Measurements from ENCODE around the gene NFIA. TPM values are rescaled to one million over a fixed set of nuclear protein-coding genes. Genes with fewer than 3 reads are reported as not detected.

NFIA gene
- total and polyA plus RNA-seq, 2 donors (not counting 1 experiment from before 2014, with no cell fraction given) = 0.28 to 0.54 TPM

DNA sequence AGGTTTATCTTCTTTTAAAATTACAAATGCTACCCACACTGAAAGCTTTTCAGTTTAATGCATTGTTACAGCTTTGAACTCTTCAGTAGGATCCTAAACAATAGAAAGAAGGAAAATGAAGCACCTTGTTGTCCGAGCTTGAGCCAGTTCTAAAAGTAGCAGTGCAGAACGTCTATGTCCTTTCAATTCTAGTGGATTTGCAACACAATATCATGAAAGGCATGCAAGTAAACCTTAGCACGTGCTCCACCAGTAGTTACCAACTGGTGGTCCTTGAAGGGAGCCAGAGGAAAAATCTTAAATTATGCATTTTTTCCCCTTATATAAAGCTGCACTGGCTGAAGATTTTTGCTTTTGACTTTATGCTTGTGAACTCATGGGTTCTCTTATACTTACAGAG is 208.2 kb downstream of the NFIA start:
- Histone ChIP-seq H3K9ac (ENCODE audit: low read length) (no peak overlapping the region), H3K79me2 (ENCODE audit: control insufficient read depth, insufficient read depth, low read length) (no peaks in the 10 kb centered on the region), H3K27me3 (replicated peaks in 1 of 4; ENCODE audit: control extremely low read depth in 1 of 4, control insufficient read depth in 3 of 4, insufficient read depth in 4 of 4, low read length in 3 of 4) (no peaks in the 10 kb centered on the region), H3K9me3 (ENCODE audit: control extremely low read depth in 1 of 3, control insufficient read depth in 2 of 3, insufficient read depth in 1 of 3, low read length in 2 of 3) (no peaks in the 10 kb centered on the region), H3K27ac (ENCODE audit: low read length in 2 of 2) (no peak overlapping the region), H2AFZ (ENCODE audit: insufficient read depth, low read depth, low read length, poor library complexity, severe bottlenecking) (no peak overlapping the region), H4K20me1 (ENCODE audit: control insufficient read depth, insufficient read depth, low read length, poor library complexity, severe bottlenecking) (no peaks in the 10 kb centered on the region), H3K36me3 (replicated peaks in 1 of 2; ENCODE audit: control extremely low read depth in 1 of 2, control insufficient read depth in 1 of 2, extremely low read depth in 1 of 2, insufficient read depth in 2 of 2, low read length in 1 of 2) (no peaks in the 10 kb centered on the region), H3K4me3 (ENCODE audit: control extremely low read depth in 1 of 5, extremely low read depth in 1 of 5, insufficient read depth in 1 of 5, low read depth in 2 of 5, low read length in 4 of 5) (no peak overlapping the region), H3K4me1 (ENCODE audit: control insufficient read depth in 2 of 2, insufficient read depth in 2 of 2, low read length in 2 of 2) (no peaks in the 10 kb centered on the region), H3K4me2 (replicated peaks; ENCODE audit: low read depth, low read length, poor library complexity, severe bottlenecking) (no peak overlapping the region)
- intact Hi-C loops (cut with micrococcal nuclease) = no loop called here
- Mint-ChIP-seq H3K9me3 (ENCODE audit: insufficient read depth) (no peaks in the 10 kb centered on the region), H3K27me3 (peaks cover 17% of the 10 kb centered on the region), H3K4me3 (no peak overlapping the region), H3K4me1 (no peaks in the 10 kb centered on the region), H3K27ac (no peak overlapping the region)
- TF ChIP-seq EZH2 (IDR thresholded peaks at IDR 0.05; ENCODE audit: borderline replicate concordance, insufficient read depth, low read depth, low read length, poor library complexity, severe bottlenecking) = no peak
- TF ChIP-seq, protein P1, sequence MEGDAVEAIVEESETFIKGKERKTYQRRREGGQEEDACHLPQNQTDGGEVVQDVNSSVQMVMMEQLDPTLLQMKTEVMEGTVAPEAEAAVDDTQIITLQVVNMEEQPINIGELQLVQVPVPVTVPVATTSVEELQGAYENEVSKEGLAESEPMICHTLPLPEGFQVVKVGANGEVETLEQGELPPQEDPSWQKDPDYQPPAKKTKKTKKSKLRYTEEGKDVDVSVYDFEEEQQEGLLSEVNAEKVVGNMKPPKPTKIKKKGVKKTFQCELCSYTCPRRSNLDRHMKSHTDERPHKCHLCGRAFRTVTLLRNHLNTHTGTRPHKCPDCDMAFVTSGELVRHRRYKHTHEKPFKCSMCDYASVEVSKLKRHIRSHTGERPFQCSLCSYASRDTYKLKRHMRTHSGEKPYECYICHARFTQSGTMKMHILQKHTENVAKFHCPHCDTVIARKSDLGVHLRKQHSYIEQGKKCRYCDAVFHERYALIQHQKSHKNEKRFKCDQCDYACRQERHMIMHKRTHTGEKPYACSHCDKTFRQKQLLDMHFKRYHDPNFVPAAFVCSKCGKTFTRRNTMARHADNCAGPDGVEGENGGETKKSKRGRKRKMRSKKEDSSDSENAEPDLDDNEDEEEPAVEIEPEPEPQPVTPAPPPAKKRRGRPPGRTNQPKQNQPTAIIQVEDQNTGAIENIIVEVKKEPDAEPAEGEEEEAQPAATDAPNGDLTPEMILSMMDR (IDR thresholded peaks at IDR 0.05) = no peak
- DNase-seq = no peak
- no peak for ATAC-seq (ENCODE audit: low read depth)
- 58% methylated on average over 2 of the region's 3 CpGs for WGBS (ENCODE audit: insufficient coverage)
- ChIA-PET CTCF (no interaction called here), POLR2A (no interaction called here)

DNA sequence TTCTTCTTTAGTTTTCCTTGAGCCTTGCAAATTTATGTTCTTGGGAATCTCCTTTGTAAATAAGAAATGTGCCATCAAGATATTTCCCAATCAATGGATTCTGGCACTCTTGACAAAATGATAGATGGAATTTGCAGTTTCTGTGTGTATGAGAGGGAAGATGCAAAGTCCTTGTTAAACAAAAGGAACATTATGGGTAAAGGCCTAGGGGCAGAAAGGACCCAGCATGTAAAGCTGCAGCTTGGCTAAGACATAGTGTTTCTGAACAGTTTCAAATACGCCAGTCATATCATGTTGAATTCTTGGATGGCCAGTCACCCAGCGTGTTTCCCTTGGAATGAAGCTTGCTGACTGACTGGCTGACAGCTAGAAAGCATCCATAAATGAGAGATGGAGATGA is 210.8 kb downstream of the NFIA start:
- H3K4me1 Mint-ChIP-seq = no peaks in the 10 kb centered on the region
- peaks cover 17% of the 10 kb centered on the region for H3K27me3 Mint-ChIP-seq
- no peaks in the 10 kb centered on the region for H4K20me1 ChIP-seq (ENCODE audit: control insufficient read depth, insufficient read depth, low read length, poor library complexity, severe bottlenecking)
- no peaks in the 10 kb centered on the region for H3K9me3 Mint-ChIP-seq (ENCODE audit: insufficient read depth)
- ChIA-PET POLR2A (no interaction called here), CTCF (no interaction called here)
- H3K27ac ChIP-seq (ENCODE audit: low read length in 2 of 2) = no peak overlapping the region
- no peaks in the 10 kb centered on the region for H3K79me2 ChIP-seq (ENCODE audit: control insufficient read depth, insufficient read depth, low read length)
- ATAC-seq (ENCODE audit: low read depth) (no peak), DNase-seq (no peak)
- no peaks in the 10 kb centered on the region for H3K4me1 ChIP-seq (ENCODE audit: control insufficient read depth in 2 of 2, insufficient read depth in 2 of 2, low read length in 2 of 2)
- no peak overlapping the region for H3K27ac Mint-ChIP-seq
- no peaks in the 10 kb centered on the region for H3K27me3 ChIP-seq (replicated peaks in 1 of 4; ENCODE audit: control extremely low read depth in 1 of 4, control insufficient read depth in 3 of 4, insufficient read depth in 4 of 4, low read length in 3 of 4)
- intact Hi-C loops (cut with micrococcal nuclease) = no loop called here
- no peak overlapping the region for H2AFZ ChIP-seq (ENCODE audit: insufficient read depth, low read depth, low read length, poor library complexity, severe bottlenecking)
- no peak overlapping the region for H3K4me3 ChIP-seq (ENCODE audit: control extremely low read depth in 1 of 5, extremely low read depth in 1 of 5, insufficient read depth in 1 of 5, low read depth in 2 of 5, low read length in 4 of 5)
- no peak overlapping the region for H3K9ac ChIP-seq (ENCODE audit: low read length)
- no peaks in the 10 kb centered on the region for H3K36me3 ChIP-seq (replicated peaks in 1 of 2; ENCODE audit: control extremely low read depth in 1 of 2, control insufficient read depth in 1 of 2, extremely low read depth in 1 of 2, insufficient read depth in 2 of 2, low read length in 1 of 2)
- no peak overlapping the region for H3K4me2 ChIP-seq (replicated peaks; ENCODE audit: low read depth, low read length, poor library complexity, severe bottlenecking)
- TF ChIP-seq, protein P1 (IDR thresholded peaks at IDR 0.05) = no peak
- TF ChIP-seq EZH2 (IDR thresholded peaks at IDR 0.05; ENCODE audit: borderline replicate concordance, insufficient read depth, low read depth, low read length, poor library complexity, severe bottlenecking) = no peak
- no peaks in the 10 kb centered on the region for H3K9me3 ChIP-seq (ENCODE audit: control extremely low read depth in 1 of 3, control insufficient read depth in 2 of 3, insufficient read depth in 1 of 3, low read length in 2 of 3)
- no peak overlapping the region for H3K4me3 Mint-ChIP-seq
- WGBS (ENCODE audit: insufficient coverage) = 100% methylated on average over 1 of the region's 2 CpGs

Data from B cell (primary cell).